K562 (cell line): ENCODE results near the gene IFT52. TPM values are rescaled to one million over a fixed set of nuclear protein-coding genes. Genes with fewer than 3 reads are reported as not detected.

Experiments used
- ATF6 ChIP-seq: sonication (generic); formaldehyde crosslinking; IDR thresholded peaks from 2 replicates; pipeline ENCODE4 v1.4.0; 2020; ENCODE audit warnings: mild to moderate bottlenecking, missing genetic modification reagents
- BHLHE40 ChIP-seq: IDR thresholded peaks from 2 replicates; pipeline ENCODE4 v1.6.1; 2011; ENCODE audit warnings: low read length, improper control_type of control experiment
- BMI1 ChIP-seq: fragments of 150-350 bp; IDR thresholded peaks from 2 replicates; pipeline ENCODE4 v1.6.1; 2014; ENCODE audit warnings: low read length
- C11orf30 ChIP-seq: fragments of 450-650 bp; IDR thresholded peaks from 2 replicates; pipeline ENCODE4 v1.6.1; 2016; ENCODE audit warnings: low read depth, mild to moderate bottlenecking
- EWSR1 ChIP-seq: fragments of 450-650 bp; IDR thresholded peaks from 2 replicates; pipeline ENCODE4 v1.6.1; 2018; ENCODE audit warnings: borderline replicate concordance, mild to moderate bottlenecking, low read depth, moderate library complexity; ENCODE audit not compliant: partially characterized antibody
- FOXM1 ChIP-seq, 2 experiments: fragments of 450-650 bp in 1 of 2; sonication (generic) in 1 of 2; formaldehyde crosslinking in 1 of 2; IDR thresholded peaks; 2 replicates each; pipeline versions ENCODE4 v1.6.1 to v1.9.0; 2017 to 2022; ENCODE audit warnings: low read depth in 2 of 2, mild to moderate bottlenecking in 2 of 2, missing genetic modification reagents in 1 of 2, moderate library complexity in 1 of 2
- HDAC2 ChIP-seq: fragments of 450-650 bp; IDR thresholded peaks from 2 replicates; pipeline ENCODE4 v1.6.1; 2016; ENCODE audit warnings: mild to moderate bottlenecking
- KLF10 ChIP-seq: fragments of 250-450 bp; sonication (Bioruptor Pico); IDR thresholded peaks from 2 replicates; pipeline ENCODE4 v1.6.1; 2021; ENCODE audit warnings: matching md5 sums
- MEIS2 ChIP-seq: fragments of 450-650 bp; IDR thresholded peaks from 2 replicates; pipeline ENCODE4 v1.6.1; 2014; ENCODE audit warnings: mild to moderate bottlenecking; ENCODE audit not compliant: partially characterized antibody
- OTX1 ChIP-seq: fragments of 450-650 bp; formaldehyde crosslinking; IDR thresholded peaks from 2 replicates; pipeline ENCODE4 v1.4.0; 2022; ENCODE audit warnings: mild to moderate bottlenecking
- PHB ChIP-seq: fragments of 250-450 bp; sonication (Bioruptor Pico); IDR thresholded peaks from 2 replicates; pipeline ENCODE4 v1.5.0; 2021
- SMARCB1 ChIP-seq: IDR thresholded peaks from 2 replicates; pipeline ENCODE4 v1.6.1; 2011; ENCODE audit warnings: improper control_type of control experiment, low read depth; ENCODE audit not compliant: insufficient read length
- TAF1 ChIP-seq: IDR thresholded peaks from 2 replicates; pipeline ENCODE4 v1.6.1; 2011; ENCODE audit warnings: mild to moderate bottlenecking, low read length, moderate library complexity; ENCODE audit not compliant: insufficient read depth, control insufficient read depth, severe bottlenecking; ENCODE audit errors: extremely low read depth
- TEAD4 ChIP-seq, 2 experiments: sonication (generic) in 1 of 2; formaldehyde crosslinking in 1 of 2; IDR thresholded peaks; 2 replicates each; pipeline versions ENCODE4 v1.6.1 to v1.8.0; 2012 to 2022; ENCODE audit warnings: borderline replicate concordance in 1 of 2, inconsistent platforms in 1 of 2, low read length in 1 of 2, mild to moderate bottlenecking in 1 of 2, missing genetic modification reagents in 1 of 2
- U2AF2 ChIP-seq: fragments of 200-400 bp; formaldehyde crosslinking; optimal IDR thresholded peaks from 2 replicates; pipeline ENCODE3; 2017; ENCODE audit warnings: low read depth, mild to moderate bottlenecking, low read length
- ZC3H11A ChIP-seq: IDR thresholded peaks from 2 replicates; pipeline ENCODE4 v1.6.1; 2012; ENCODE audit warnings: low read depth, low read length, improper control_type of control experiment
- ZC3H4 ChIP-seq: sonication (generic); formaldehyde crosslinking; IDR thresholded peaks from 2 replicates; pipeline ENCODE4 v1.9.0; 2021; ENCODE audit warnings: missing genetic modification reagents, borderline replicate concordance
- ZFP1 ChIP-seq: fragments of 450-650 bp; formaldehyde crosslinking; IDR thresholded peaks from 2 replicates; pipeline ENCODE4 v1.4.0; 2020; ENCODE audit warnings: mild to moderate bottlenecking, mixed read lengths
- ZNF3 ChIP-seq: fragments of 250-450 bp; sonication (Bioruptor Pico); IDR thresholded peaks from 2 replicates; pipeline ENCODE4 v1.5.0; 2021; ENCODE audit warnings: mild to moderate bottlenecking, moderate library complexity
- ZNF584 ChIP-seq: fragments of 200-800 bp; sonication (Bioruptor generic); IDR thresholded peaks from 2 replicates; pipeline ENCODE4 v1.6.1; 2016; ENCODE audit warnings: low read depth, mild to moderate bottlenecking, missing genetic modification characterization, missing compliant biosample characterization
- ZNF77 ChIP-seq: fragments of 250-450 bp; sonication (Bioruptor Pico); IDR thresholded peaks from 2 replicates; pipeline ENCODE4 v1.5.0; 2020
- polyA plus RNA-seq, 8 experiments: library from polyadenylated mRNA; depleted of rRNA in 4 of 8; stranded (reverse) in 5 of 8; unstranded in 3 of 8; fragments of >200 nt; fragmentation: Nextera tagmentation in 2 of 8; fragmentation: Illumina TruSeq in 1 of 8; extraction: Ambion mirVana in 2 of 8; extraction: Trizol in 1 of 8; gene quantifications; 2 replicates each; pipeline versions ENCODE4 v1.2.1 to v1.2.3, GENCODE V29; 2011 to 2014; ENCODE audit warnings: inconsistent platforms in 1 of 8, missing spikeins in 1 of 8
- total RNA-seq, 7 experiments: library from RNA; depleted of rRNA in 6 of 7; stranded (reverse); fragments of >200 nt in 6 of 7; fragmentation: Illumina TruSeq in 2 of 7; extraction: Trizol in 2 of 7; gene quantifications; 2 replicates each; pipeline versions ENCODE4 v1.2.1 to v1.2.3, GENCODE V29; 2011 to 2021; ENCODE audit warnings: low replicate concordance in 1 of 7
- TF ChIP-seq, protein P1 (sequence below): sonication (generic); formaldehyde crosslinking; IDR thresholded peaks from 2 replicates; pipeline ENCODE4 v1.8.1; 2023; ENCODE audit warnings: mild to moderate bottlenecking, missing genetic modification reagents
- TF ChIP-seq, protein P2 (sequence below), 2 experiments: fragments of 450-650 bp in 1 of 2; sonication (generic) in 1 of 2; formaldehyde crosslinking; conservative IDR thresholded peaks; 2 replicates each; pipeline versions ENCODE4 v1.4.0 to v1.8.1; 2020 to 2022; ENCODE audit warnings: mild to moderate bottlenecking in 1 of 2, missing genetic modification reagents in 1 of 2

IFT52 gene
- total and polyA plus RNA-seq, 9 of the 15 experiments (the other 6 are each of a cell fraction or from before 2014, with no cell fraction given): 11.0 to 31.4 (median 20.4) TPM

GRCh38 chr20:43590392-43591303 lies at the start of gene IFT52 (continued):
- no peak for TF ChIP-seq ATF6 (CRISPR knock-in tag)
- no peak for TF ChIP-seq KLF10 (CRISPR knock-in tag)
- peak; percentile 45 for TF ChIP-seq C11orf30
- no peak for TF ChIP-seq ZNF3
- TF ChIP-seq ZNF584 (CRISPR knock-in tag): no peak
- TF ChIP-seq EWSR1: no peak
- TF ChIP-seq ZFP1: no peak
- TF ChIP-seq ZC3H4: no peak
- TF ChIP-seq MEIS2: peak; percentile 44
- no peak for TF ChIP-seq PHB (CRISPR knock-in tag)
- TF ChIP-seq HDAC2: no peak
- TF ChIP-seq U2AF2: no peak
- 0 out of 2 replicates have a peak, but pooled peaks have one; percentile 5 for TF ChIP-seq OTX1 (CRISPR knock-in tag)
- TF ChIP-seq TEAD4 (IDR thresholded peaks at IDR 0.05; ENCODE audit: low read length): no peak; the same call in 1 of the 2 replicates
- TF ChIP-seq TEAD4 (CRISPR knock-in tag; IDR thresholded peaks at IDR 0.05; ENCODE audit: borderline replicate concordance): no peak
- TF ChIP-seq, protein P1, sequence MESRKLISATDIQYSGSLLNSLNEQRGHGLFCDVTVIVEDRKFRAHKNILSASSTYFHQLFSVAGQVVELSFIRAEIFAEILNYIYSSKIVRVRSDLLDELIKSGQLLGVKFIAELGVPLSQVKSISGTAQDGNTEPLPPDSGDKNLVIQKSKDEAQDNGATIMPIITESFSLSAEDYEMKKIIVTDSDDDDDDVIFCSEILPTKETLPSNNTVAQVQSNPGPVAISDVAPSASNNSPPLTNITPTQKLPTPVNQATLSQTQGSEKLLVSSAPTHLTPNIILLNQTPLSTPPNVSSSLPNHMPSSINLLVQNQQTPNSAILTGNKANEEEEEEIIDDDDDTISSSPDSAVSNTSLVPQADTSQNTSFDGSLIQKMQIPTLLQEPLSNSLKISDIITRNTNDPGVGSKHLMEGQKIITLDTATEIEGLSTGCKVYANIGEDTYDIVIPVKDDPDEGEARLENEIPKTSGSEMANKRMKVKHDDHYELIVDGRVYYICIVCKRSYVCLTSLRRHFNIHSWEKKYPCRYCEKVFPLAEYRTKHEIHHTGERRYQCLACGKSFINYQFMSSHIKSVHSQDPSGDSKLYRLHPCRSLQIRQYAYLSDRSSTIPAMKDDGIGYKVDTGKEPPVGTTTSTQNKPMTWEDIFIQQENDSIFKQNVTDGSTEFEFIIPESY (CRISPR knock-in tag): no peak
- TF ChIP-seq, protein P2, sequence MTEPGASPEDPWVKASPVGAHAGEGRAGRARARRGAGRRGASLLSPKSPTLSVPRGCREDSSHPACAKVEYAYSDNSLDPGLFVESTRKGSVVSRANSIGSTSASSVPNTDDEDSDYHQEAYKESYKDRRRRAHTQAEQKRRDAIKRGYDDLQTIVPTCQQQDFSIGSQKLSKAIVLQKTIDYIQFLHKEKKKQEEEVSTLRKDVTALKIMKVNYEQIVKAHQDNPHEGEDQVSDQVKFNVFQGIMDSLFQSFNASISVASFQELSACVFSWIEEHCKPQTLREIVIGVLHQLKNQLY (CRISPR knock-in tag; conservative IDR thresholded peaks at IDR 0.05): no peak
- no peak for TF ChIP-seq ZNF77
- no peak for TF ChIP-seq BMI1
- TF ChIP-seq SMARCB1: no peak
- peak; percentile 95 for TF ChIP-seq FOXM1 (IDR thresholded peaks at IDR 0.05; ENCODE audit: low read depth)
- no peak for TF ChIP-seq FOXM1 (CRISPR knock-in tag; IDR thresholded peaks at IDR 0.05; ENCODE audit: low read depth)
- no peak for TF ChIP-seq ZC3H11A
- TF ChIP-seq TAF1: peak; percentile 25
- peak; percentile 87 for TF ChIP-seq BHLHE40
